BE2C (cell line): Measurements from ENCODE around the gene FBXO9.

Source experiments
- DNase-seq: peaks from one replicate; pipeline ENCODE4 v3.0.0-alpha.2; 2020
- H3K27me3 ChIP-seq: fragments of 250-450 bp; sonication (Bioruptor Pico); 2 replicates; pipeline ENCODE4 v1.5.1; 2020; ENCODE audit warnings: mild to moderate bottlenecking
- H3K36me3 ChIP-seq: fragments of 250-450 bp; sonication (Bioruptor Pico); 2 replicates; pipeline ENCODE4 v1.5.1; 2020; ENCODE audit warnings: mild to moderate bottlenecking
- H3K4me1 ChIP-seq: fragments of 250-450 bp; sonication (Bioruptor Pico); 2 replicates; pipeline ENCODE4 v1.5.1; 2020
- H3K4me3 ChIP-seq: 2 replicates; pipeline ENCODE4 v1.5.1; 2011; ENCODE audit warnings: low read depth, low read length
- H3K9me3 ChIP-seq: fragments of 250-450 bp; sonication (Bioruptor Pico); 2 replicates; pipeline ENCODE4 v1.5.1; 2020
- TF ChIP-seq, protein P1 (sequence below): IDR thresholded peaks from 2 replicates; pipeline ENCODE4 v1.5.1; 2012; ENCODE audit warnings: mild to moderate bottlenecking, low read depth, low read length

The FBXO9 gene

DNA sequence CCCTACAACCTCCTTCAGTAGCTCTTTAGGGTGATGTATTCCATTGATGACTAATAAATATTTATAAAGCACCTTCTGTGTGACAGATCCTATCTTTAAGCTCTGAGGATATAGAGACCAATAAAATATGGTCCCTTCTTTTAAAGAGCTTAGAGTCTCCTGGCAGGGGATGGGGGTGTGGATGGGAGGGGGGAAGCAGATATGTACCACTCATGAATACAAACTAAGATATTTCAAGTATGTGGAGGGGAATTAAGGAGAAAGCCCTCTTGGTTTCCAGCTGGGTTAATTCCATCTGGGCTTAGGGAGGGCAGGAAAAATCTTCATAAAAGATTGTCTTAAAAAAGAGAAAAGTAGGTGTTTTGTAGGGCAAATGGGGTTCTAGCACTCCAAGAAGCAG, 21.6 kb upstream of the FBXO9 start:
- no peak overlapping the region for H3K4me3 ChIP-seq
- no peaks in the 10 kb centered on the region for H3K27me3 ChIP-seq
- no peaks in the 10 kb centered on the region for H3K9me3 ChIP-seq
- TF ChIP-seq, protein P1, sequence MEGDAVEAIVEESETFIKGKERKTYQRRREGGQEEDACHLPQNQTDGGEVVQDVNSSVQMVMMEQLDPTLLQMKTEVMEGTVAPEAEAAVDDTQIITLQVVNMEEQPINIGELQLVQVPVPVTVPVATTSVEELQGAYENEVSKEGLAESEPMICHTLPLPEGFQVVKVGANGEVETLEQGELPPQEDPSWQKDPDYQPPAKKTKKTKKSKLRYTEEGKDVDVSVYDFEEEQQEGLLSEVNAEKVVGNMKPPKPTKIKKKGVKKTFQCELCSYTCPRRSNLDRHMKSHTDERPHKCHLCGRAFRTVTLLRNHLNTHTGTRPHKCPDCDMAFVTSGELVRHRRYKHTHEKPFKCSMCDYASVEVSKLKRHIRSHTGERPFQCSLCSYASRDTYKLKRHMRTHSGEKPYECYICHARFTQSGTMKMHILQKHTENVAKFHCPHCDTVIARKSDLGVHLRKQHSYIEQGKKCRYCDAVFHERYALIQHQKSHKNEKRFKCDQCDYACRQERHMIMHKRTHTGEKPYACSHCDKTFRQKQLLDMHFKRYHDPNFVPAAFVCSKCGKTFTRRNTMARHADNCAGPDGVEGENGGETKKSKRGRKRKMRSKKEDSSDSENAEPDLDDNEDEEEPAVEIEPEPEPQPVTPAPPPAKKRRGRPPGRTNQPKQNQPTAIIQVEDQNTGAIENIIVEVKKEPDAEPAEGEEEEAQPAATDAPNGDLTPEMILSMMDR, result no peak
- no peak for DNase-seq
- H3K4me1 ChIP-seq, result no peaks in the 10 kb centered on the region
- peaks cover 16% of the 10 kb centered on the region for H3K36me3 ChIP-seq

DNA sequence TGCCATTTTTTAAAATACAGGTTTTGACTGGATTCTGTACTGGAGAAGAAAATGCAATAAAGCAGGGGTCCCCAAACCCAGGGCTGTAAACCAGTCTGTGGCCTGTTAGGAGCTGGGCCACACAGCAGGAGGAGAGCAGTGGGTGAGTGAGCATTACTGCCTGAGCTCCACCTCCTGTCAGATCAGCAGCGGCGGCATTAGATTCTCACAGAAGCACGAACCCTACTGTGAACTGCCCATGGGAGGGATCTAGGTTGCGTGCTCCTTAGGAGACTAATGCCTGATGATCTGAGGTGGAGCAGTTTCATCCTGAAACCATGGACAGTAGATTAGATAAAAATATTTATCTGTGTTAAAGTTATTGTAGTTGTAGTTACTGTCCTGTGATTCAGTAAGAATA, 21.1 kb upstream of the FBXO9 start:
- DNase-seq, result no peak
- no peak overlapping the region for H3K4me3 ChIP-seq
- peaks cover 16% of the 10 kb centered on the region for H3K36me3 ChIP-seq
- H3K9me3 ChIP-seq, result no peaks in the 10 kb centered on the region
- H3K27me3 ChIP-seq, result no peaks in the 10 kb centered on the region
- TF ChIP-seq, protein P1, result no peak
- H3K4me1 ChIP-seq, result no peaks in the 10 kb centered on the region

- Histone ChIP-seq H3K4me1 (no peaks in the 10 kb centered on the region), H3K9me3 (no peaks in the 10 kb centered on the region), H3K27me3 (no peaks in the 10 kb centered on the region), H3K36me3 (peaks cover 14% of the 10 kb centered on the region), H3K4me3 (no peak overlapping the region)
- TF ChIP-seq, protein P1, result no peak
- DNase-seq, result no peak
Measured at GRCh38 chr6:53044572-53044971, 20.6 kb upstream of the FBXO9 start.

- H3K36me3 ChIP-seq, result no peaks in the 10 kb centered on the region
- no peaks in the 10 kb centered on the region for H3K27me3 ChIP-seq
- H3K4me3 ChIP-seq, result no peak overlapping the region
- no peaks in the 10 kb centered on the region for H3K9me3 ChIP-seq
- no peak for DNase-seq
- TF ChIP-seq, protein P1, result no peak
- no peaks in the 10 kb centered on the region for H3K4me1 ChIP-seq
Measured at GRCh38 chr6:53045891-53046673, 19.1 kb upstream of the FBXO9 start.

DNA sequence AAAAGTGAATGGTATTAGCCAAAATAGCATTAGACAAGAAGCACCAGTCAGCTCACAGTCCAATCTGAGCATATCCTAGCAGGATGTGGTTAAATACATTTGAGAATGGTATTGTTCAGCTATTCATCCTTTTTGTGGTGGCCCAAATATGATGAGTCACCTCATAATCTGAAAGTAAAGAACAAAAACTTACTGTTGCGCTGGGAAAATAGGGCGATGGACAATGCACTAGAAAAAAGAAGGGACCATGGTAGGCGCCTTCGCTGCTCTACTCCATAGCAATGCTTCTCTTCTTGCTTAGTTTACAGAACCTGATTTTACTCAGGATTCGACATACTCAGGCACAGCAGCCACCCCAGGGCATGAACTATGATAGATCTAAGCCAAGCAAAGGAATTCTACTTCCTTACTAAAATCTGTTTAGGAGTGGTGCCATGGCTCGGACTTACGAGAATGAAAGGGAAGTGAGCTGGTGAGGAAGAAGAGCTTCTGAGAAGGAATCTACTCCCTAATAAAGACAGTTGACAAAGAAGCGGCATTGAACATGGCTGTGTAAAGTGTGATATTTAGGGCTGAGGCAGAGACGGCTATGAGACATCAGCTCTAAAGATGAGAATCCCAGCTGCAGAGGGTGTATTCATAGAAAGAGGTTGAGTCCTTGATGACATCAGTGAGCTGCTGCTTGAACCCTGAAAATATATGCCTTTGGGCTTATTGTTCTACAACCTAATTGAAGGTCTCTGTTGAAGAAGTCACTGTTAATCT, 16.6 kb upstream of the FBXO9 start:
- no peaks in the 10 kb centered on the region for H3K27me3 ChIP-seq

More for the DNA sequence above, 16.6 kb upstream of the FBXO9 start:
- no peak for DNase-seq
- Histone ChIP-seq H3K4me3 (no peak overlapping the region), H3K4me1 (no peaks in the 10 kb centered on the region), H3K36me3 (no peaks in the 10 kb centered on the region; the same call in 1 of the 2 replicates), H3K9me3 (no peaks in the 10 kb centered on the region)
- TF ChIP-seq, protein P1, result no peak
